GM21576 (cell line): ENCODE measurements around the gene PTPRS.
"Not testable (repeated sequence)": the region's sequence is repeated elsewhere in the genome, so short reads cannot be mapped to it uniquely, and the experiment has no call there.

ENCODE experiments used
- ATAC-seq: cut with Tn5 transposase; IDR thresholded peaks from one replicate; pipeline ENCODE4 v1.9.1; 2021; ENCODE audit warnings: mild to moderate bottlenecking, moderate library complexity; ENCODE audit not compliant: unreplicated experiment

The PTPRS gene

DNA sequence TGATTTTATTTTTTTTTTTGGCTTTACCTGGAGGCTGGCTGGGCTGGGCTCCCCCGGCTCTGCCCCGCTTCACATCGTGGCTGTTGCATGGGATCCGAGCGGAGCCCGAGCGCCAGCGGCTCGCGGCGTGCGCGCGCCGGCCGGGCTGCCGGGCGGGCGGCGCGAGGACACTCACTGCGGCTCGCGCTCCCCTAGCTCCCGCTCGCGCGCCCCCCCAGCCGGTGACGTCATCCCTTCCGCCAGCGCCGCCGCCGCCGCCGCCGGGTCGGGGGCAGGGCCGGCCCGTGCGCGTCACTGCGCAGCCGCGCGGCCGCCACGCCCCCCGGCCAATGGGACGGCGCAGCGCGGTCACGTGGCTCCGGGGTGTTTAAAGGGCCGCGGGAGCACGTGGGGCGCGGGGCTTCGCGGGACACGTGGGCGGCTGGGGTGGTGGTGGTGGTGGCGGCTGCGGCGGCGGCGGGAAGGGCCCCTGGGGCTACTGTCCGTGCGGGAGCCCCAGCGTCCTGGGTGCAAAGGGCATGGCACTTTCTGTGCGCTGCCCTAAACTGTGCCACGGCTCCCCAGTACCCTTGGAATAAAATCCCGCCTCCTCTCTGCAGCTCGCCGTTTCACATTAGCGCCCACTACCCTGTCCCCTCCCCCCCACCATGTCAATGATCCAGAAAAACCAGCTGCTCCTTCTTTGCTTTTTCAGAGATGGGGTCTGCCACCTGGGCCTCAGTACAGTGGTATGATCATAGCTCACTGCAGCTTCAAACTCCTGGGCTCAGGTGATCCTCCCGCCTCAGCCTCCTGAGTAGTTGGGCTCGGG, at the start of gene PTPRS:
PTPRS (minus strand) TSS at position 176 of the 811 bp plus-strand sequence. CDS start 54,672 bp downstream, outside the sequence.
- no peak for ATAC-seq

DNA sequence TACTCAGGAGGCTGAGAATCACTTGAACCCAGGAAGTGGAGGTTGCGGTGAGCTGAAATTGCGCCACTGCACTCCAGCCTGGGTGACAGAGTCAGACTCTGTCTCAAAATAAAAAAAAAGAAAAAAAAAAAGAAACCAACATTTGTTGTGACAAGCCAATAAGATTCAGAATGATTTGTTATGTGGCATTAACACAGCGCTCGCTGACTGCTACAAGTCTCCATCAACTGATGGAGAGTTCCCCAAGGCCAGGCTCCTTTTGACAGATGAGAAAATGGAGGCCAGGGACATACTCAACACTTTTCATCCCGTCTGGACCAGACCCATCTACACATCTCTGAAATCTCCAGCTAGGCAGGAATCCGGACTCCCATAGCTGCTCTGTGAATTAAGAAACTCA, 48.7 kb upstream of the PTPRS start:
- no peak for ATAC-seq

DNA sequence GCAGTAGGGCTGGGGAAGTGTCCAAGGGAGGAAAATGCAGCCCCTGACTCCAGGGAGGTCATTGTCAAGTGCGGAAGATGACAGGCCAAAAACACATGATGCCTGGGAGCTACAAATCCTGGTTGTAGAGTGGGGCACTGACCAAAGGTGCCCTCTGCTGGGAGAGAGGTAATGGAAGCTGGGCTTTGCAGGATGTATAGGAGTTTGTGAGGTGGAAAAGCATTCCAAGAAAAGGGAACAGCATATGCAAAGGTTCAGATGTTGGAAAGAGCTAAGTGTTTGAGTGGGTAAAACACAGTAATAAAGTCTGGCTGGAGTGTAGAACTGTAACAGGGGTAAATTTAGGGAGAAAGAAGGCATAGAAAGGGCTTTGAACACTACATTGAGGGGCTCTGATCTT, 46.9 kb upstream of the PTPRS start:
- ATAC-seq, result no peak

DNA sequence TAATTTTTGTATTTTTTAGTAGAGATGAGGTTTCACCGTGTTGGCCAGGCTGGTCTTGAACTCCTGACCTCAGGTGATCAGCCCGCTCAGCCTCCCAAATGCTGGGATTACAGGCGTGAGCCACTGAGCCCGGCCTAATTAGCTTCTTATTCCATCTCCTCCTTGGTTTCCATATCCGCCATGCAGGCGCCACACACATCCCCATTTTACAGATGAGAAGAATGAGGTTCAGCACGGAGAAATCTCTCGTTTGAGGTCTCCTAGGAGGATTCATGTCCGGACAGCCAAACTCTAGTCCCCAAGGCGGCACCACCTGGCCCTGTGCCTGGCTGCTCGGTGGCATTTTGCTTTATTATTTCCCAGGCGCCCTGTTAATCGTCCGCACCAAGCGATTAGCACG, 46.2 kb upstream of the PTPRS start:
- ATAC-seq, result no peak

DNA sequence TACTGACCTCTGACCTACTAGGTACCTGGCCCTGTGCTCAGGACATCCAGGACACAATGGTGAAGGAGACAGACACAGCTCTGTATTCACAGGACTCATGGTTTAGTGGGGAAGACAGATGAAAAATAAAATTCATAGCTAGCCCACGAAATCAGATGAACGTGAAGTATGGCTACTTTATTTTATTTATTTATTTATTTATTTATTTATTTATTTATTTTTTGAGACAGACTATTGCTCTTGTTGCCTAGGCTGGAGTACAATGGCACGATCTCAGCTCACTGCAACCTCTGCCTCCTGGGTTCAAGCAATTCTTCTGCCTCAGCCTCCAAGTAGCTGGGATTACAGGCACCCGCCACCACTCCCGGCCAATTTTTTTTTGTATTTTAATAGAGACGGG, 40.6 kb upstream of the PTPRS start:
- not testable (repeated sequence) for ATAC-seq

DNA sequence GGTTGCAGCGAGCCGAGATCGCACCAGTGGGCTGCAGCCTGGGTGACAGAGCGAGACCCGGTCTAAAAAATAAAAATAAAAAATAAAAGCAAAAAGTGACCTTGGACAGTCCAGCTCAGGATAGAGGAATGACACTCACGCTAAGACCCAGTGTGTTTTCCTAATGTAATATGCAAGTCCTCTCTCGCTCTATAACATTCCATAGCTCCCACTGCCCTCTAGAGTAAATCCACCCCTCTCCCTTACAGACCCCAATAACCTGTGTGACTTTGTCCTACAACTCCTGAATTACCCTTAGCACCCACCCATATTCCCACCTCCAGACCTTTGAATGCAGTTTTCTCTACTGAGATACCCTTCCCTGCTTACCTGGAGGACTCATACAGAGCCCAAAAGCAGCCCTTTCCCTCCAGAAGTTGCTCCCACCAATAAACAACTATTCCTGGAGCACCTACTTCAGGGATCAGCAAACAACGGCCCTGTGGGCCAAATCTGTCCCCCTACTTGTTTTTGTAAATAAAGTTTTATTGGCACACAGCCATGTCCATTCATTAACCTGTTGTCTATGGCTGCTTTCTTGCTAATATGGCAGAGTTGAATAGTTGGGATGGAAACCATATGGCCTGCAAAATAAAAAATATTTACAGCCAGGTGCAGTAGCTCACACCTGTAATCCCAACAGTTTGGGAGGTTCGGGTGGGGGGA, 39.8 kb upstream of the PTPRS start:
- no peak for ATAC-seq

DNA sequence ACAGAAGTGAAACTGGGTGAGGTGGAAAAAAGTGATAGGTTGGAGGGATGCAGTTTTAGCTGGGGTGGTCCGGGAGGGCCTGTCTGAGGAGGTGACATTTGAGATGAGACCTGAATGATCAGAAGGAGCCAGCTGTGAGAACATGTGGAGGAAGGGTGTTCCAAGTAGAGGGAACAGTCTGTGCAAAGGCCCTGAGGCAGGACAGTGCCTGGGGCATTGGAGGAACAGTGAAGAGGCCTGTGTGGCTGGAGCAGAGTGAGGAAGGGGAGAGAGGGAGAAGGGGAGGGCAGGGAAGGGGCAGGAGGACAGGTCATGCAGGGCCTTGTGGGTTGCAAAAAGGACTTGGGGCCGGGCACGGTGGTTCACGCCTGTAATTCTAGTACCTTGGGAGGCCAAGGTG, 36.3 kb upstream of the PTPRS start:
- no peak for ATAC-seq

DNA sequence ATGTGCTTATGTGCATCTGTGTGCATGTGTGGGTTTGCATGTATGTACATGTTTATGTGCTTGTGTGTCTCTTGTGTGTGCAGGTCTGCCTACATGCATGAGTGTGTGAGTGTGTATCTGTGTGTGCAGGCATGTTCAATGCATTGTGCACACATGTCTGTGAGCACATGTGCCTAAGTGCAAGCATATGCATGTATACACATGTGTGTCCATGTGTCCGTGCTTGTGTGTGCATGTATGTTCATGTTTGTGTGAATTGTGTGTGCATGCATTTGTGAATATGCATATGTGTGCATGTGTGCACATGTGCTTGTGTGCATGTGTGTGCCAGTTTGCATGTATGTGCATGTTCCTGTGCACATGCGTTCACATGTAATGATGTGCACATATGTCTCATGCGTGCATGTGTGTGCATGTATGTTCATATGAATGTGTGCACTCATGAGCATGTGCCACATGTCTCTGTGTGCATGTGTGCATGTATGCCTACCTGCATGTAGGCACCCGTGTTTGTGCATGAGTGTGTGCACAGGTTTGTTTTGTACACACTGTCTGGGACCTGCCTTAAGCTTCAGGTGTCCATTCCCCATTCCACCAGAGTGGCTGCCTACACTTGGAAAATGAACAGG, 32.1 kb upstream of the PTPRS start:
- ATAC-seq, result no peak

DNA sequence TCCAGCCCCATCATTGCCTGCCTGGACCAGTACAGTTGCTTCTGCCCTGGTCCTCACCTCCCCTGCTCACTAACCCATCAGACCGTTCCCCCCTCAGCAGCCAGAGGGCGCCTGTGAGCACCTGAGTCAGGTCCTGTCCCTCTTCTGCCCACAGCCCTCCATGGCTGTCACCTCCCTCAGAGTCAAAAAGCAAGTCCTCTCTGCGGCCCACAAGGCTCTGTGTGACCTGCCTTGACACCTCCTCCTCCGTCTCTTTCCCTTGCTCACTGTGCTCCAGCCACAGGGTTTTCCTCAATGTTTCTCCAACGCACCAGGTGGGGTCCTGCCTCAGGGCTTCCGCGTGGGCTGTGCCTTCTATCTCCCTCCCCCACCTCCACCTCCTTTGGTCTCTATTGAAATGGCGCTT, 29.4 kb upstream of the PTPRS start:
- no peak for ATAC-seq

DNA sequence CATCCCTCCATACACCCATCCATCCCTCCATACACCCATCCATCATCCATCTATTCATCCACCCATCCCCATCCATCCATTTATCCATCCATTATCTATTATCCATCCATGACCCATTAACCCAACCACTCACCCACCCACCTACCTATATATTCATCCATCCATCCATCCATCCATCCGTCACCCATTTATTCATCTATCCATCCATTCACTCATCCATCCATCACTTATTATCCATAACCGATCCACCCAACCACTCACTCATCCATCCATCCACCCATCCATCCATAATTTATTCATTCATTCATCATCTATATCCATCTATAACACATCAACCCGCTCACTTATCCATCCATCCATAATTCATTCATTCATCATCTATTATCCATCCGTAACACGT, 28.7 kb upstream of the PTPRS start:
- ATAC-seq, result no peak

DNA sequence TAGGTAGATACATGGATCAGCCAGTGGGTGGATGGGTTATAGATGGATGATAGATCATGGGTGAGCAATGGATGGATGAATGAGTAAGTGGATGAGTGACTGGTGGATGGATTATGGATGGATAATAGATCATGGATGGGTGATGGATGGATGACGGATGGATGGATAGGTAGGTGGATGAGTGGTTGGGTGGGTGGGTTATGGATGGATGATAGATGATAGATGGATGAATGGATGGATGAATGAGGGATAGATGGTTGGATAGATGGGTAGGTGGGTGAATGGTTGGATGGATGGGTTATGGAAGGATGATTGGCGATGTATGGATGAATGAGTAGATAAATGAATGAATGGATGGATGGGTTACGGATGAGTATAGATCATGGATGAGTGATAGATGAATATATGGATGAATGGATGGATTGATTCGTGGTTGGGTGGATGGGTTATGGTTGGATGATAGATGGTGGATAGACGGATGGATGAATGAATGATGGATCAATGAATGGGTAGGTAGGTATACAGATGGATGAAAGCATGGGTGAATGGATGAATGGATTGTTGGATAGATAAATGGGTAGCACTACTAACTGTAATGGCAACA, 27.0 kb upstream of the PTPRS start:
- ATAC-seq, result no peak

DNA sequence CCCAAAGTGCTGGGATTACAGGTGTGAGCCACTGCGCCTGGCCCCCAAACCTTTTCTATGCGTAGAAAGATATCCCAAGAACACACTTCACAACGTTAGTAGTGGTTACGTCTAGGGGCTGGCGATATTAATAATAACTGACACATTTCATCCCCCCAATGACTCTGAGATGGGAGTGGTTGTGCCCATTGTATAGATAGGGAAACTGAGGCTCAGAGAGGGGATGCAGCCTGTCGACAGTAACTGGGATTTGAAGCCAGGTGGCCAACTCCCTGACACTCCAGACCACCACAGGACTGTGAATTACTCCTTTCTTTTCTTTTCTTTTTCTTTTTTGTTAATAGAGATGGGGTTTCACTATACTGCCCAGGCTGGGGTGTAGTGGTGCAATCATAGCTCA, 25.3 kb upstream of the PTPRS start:
- ATAC-seq, result no peak

DNA sequence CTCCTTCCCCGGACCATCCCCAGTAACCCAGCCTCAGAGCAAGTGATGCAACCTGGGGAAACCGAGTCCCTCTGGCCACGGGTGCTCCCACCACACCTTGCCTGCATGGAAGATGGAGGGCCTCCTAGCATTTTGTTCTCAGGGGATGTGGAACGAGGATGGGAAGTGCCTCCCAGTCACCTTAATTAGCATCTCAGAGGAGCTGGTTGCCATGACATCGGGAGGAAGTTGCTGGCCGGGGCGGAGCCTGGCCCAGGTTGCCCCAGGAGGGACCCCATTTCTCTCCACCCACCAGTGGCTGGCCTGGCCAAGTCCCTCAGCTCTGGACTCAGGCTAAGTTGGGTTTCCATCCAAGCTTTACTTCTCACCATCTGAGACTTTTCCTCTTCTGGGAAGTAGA, 24.1 kb upstream of the PTPRS start:
- no peak for ATAC-seq

DNA sequence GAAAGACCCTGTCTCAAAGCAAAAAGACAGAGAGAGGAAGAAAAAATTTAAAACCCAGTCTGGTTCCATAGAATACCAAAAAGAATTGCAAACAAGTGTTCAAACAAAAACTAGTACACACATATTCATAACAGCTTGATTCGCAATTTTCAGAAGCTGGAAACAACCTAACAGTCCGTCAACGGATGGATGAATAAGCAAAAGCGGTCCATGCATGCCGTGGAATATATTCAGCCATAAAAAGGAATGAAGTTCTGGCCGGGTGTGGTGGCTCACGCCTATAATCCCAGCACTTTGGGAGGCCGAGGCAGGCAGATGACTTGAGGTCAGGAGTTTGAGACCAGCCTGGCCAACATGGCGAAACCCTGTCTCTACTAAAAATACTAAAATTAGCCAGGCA, 21.2 kb upstream of the PTPRS start:
- not testable (repeated sequence) for ATAC-seq

DNA sequence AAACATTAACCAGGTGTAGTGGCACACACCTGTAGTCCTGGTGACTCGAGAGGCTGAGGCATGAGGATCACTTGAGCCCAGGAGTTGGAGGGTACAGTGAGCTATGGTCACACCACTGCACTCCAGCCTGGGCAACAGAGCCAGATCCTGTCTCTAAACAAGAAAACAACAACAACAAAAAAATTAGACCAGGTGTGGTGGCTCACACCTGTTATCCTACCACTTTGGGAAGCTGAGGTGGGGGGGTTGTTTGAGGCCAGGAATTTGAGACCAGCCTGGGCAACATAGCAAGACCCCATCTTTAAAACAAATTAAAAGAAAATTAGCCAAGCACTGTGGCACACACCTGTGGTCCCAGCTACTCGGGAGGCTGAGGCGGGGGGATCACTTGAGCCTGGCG, 20.8 kb upstream of the PTPRS start:
- no peak for ATAC-seq

DNA sequence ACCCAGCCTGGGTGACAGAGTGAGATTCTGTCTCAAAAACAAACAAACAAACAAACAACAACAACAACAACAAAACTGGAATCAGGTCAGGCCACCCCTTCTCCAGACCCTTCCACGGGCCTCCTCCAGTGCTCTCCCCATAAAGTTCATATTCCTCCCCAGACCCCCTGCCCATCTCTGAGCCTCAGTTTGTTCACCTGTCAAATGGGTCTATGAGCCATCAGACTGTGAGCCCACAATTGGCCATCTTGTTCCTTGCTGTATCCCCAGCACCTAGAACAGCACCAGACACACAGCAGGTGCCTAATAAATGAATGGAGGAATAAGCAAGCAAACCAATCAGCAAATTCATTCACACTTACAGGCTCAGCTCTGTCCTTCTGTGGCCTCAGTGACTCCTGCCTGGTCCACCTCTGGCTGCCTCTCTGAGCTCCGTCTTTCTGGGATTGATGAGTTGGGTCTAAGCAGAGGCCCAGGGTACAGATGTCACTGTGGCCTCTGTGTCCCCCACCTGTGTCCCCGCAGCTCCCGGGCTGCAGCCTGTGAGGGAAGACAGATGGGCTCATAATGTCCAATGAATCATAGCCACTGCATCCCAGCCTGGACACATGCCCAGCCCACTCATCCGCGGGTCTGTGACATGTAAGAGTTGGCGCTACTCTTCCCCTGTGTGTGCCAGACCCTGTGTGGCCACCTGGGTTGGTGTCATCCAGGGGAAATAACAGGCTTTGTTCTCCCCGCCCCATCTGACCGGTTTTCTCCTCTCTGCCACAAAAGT, 19.6 kb upstream of the PTPRS start:
- ATAC-seq, result no peak

DNA sequence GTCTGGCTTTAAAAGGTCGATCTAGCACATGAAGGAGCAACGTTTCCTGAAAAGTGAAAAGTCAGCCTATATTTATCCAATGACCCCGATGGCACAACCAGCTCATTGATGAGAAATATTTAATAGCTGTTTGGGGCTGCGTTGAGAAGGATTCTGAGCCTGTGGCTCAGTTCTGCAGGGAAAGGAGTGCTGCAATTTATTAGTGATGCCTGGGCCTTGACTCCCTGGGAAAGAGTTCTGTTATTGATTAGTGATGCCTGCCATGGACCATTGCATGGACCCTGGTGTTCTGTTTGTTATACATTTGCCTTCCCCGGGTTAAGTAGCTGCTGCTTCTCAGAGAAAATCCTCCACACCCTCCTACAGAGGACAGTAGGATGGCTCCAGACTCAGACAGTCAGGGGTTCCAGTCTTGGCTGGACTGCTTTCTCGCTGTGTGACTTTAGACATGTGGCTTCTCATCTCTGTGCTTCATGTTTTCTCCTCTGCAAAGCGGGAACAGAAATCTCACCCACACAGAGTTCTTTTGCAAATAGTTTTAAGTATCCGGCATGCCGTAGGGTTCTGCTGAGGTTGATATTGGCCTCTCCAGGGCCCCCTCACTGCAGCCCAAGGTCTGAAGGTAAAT, 17.7 kb upstream of the PTPRS start:
- no peak for ATAC-seq

DNA sequence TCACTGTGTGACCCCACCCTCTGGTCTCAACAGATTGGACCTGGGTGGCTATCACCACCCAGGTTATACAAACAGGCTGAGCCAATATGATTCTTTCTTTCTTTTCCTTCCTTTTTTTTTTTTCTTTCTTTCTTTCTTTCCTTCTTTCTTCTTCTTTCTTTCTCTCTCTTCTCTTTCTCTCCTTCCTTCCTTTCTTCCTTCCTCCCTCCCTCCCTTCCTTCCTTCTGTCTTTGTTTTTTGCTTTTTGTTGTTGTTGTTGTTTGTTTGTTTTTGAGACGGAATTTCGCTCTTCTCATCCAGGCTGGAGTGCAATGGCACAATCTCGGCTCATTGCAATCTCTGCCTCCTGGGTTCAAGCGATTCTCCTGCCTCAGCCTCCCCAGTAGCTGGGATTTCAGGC, 17.0 kb upstream of the PTPRS start:
- ATAC-seq, result no peak

DNA sequence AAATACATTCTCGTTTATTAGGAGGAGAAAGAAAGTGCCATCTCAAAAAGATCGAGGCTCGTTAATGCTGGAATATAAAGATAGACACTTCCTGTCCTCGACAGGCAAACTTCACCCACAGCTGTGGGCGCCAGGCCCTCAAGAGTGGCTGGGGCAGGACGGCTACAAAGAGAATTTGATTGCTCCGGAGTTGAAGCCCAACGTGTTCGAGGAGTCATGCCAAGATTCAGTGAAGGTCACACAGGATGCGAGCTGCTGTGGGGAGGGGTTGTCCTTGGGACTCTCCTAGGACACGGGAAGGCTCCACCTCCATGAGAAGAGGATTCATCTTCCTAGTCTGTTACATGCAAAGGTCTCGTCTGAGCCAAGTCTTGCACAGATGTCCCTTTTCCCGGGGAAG, 16.3 kb upstream of the PTPRS start:
- no peak for ATAC-seq

DNA sequence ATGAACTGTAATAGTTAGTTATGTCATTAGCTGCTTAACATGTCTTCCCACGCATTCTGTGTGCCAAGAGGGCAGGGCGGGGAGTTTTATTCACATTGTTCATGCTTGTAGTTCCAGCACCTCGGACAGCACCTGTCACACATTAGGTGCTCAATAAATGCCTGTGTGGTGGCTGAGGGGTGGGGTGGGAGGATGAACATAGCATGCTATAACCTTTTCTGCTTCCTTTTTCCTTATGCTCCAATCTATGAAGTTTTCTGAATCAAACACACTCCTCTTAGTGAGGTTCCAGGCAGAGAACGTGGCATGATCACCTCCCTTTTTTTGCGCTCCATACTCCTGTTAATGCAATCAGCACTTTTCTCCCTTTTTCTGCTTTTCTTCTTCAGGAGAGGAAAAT, 15.8 kb upstream of the PTPRS start:
- no peak for ATAC-seq
